ENCODE measurements around the gene OR2T29.
"Not testable (repeated sequence)": the region's sequence is repeated elsewhere in the genome, so short reads cannot be mapped to it uniquely, and the experiment has no call there.

Gene OR2T29

GRCh38 chr1:248562672-248563071 is at the start of gene OR2T29:
Gene OR2T29, minus strand, starts transcription at chr1:248562772. Its CDS starts 3,281 bp downstream, at chr1:248559491.
- not testable (repeated sequence) for H3K36me3 ChIP-seq (ENCODE audit: control insufficient read depth, insufficient read depth, low read length); H3K27ac ChIP-seq (ENCODE audit: low read depth, low read length); H3K27me3 ChIP-seq (ENCODE audit: control insufficient read depth, insufficient read depth, low read length); H3K9ac ChIP-seq (ENCODE audit: low read length); H3K4me3 ChIP-seq (ENCODE audit: low read length); H3K4me1 ChIP-seq (ENCODE audit: control insufficient read depth, insufficient read depth, low read length)

GRCh38 chr1:248611883-248612414 is 49.4 kb upstream of the OR2T29 start:
- Histone ChIP-seq H3K27me3 (ENCODE audit: control insufficient read depth, insufficient read depth, low read length) (no peaks in the 10 kb centered on the region), H3K27ac (ENCODE audit: low read depth, low read length) (no peak overlapping the region), H3K36me3 (ENCODE audit: control insufficient read depth, insufficient read depth, low read length) (no peaks in the 10 kb centered on the region), H3K4me1 (ENCODE audit: control insufficient read depth, insufficient read depth, low read length) (no peaks in the 10 kb centered on the region), H3K4me3 (ENCODE audit: low read length) (no peak overlapping the region), H3K9ac (ENCODE audit: low read length) (no peak overlapping the region)

GRCh38 chr1:248610301-248610700 is 47.7 kb upstream of the OR2T29 start:
- no peak overlapping the region for H3K4me3 ChIP-seq (ENCODE audit: low read length)
- no peaks in the 10 kb centered on the region for H3K27me3 ChIP-seq (ENCODE audit: control insufficient read depth, insufficient read depth, low read length)
- no peak overlapping the region for H3K27ac ChIP-seq (ENCODE audit: low read depth, low read length)
- no peaks in the 10 kb centered on the region for H3K36me3 ChIP-seq (ENCODE audit: control insufficient read depth, insufficient read depth, low read length)
- H3K4me1 ChIP-seq (ENCODE audit: control insufficient read depth, insufficient read depth, low read length), result no peaks in the 10 kb centered on the region
- H3K9ac ChIP-seq (ENCODE audit: low read length), result no peak overlapping the region

GRCh38 chr1:248599396-248599795 is 36.8 kb upstream of the OR2T29 start:
- Histone ChIP-seq H3K27ac (ENCODE audit: low read depth, low read length) (no peak overlapping the region), H3K9ac (ENCODE audit: low read length) (no peak overlapping the region), H3K4me1 (ENCODE audit: control insufficient read depth, insufficient read depth, low read length) (no peaks in the 10 kb centered on the region), H3K27me3 (ENCODE audit: control insufficient read depth, insufficient read depth, low read length) (no peaks in the 10 kb centered on the region), H3K36me3 (ENCODE audit: control insufficient read depth, insufficient read depth, low read length) (no peaks in the 10 kb centered on the region), H3K4me3 (ENCODE audit: low read length) (no peak overlapping the region)

GRCh38 chr1:248597589-248597988 is 35.0 kb upstream of the OR2T29 start, which contains the start of gene OR2T10:
Gene OR2T10, minus strand, starts transcription at chr1:248597700. Its CDS starts 3,932 bp downstream, at chr1:248593768.
- no peak within 1 kb of the TSS for H3K4me3 ChIP-seq (ENCODE audit: low read length)
- no peaks in the 10 kb centered on the region for H3K27me3 ChIP-seq (ENCODE audit: control insufficient read depth, insufficient read depth, low read length)
- no peak within 1 kb of the TSS for H3K9ac ChIP-seq (ENCODE audit: low read length)
- no peak within 1 kb of the TSS for H3K27ac ChIP-seq (ENCODE audit: low read depth, low read length)
- no peaks in the 10 kb centered on the region for H3K4me1 ChIP-seq (ENCODE audit: control insufficient read depth, insufficient read depth, low read length)
- H3K36me3 ChIP-seq (ENCODE audit: control insufficient read depth, insufficient read depth, low read length), result no peaks in the 10 kb centered on the region

- H3K9ac ChIP-seq (ENCODE audit: low read length), result no peak overlapping the region
- no peaks in the 10 kb centered on the region for H3K27me3 ChIP-seq (ENCODE audit: control insufficient read depth, insufficient read depth, low read length)
- no peaks in the 10 kb centered on the region for H3K36me3 ChIP-seq (ENCODE audit: control insufficient read depth, insufficient read depth, low read length)
- H3K4me3 ChIP-seq (ENCODE audit: low read length), result no peak overlapping the region
- no peak overlapping the region for H3K27ac ChIP-seq (ENCODE audit: low read depth, low read length)
- H3K4me1 ChIP-seq (ENCODE audit: control insufficient read depth, insufficient read depth, low read length), result no peaks in the 10 kb centered on the region
These were observed 34.0 kb upstream of the OR2T29 start for GRCh38 chr1:248596615-248597014.

GRCh38 chr1:248593226-248593625 is 30.7 kb upstream of the OR2T29 start:
- no peak overlapping the region for H3K27ac ChIP-seq (ENCODE audit: low read depth, low read length)
- no peaks in the 10 kb centered on the region for H3K27me3 ChIP-seq (ENCODE audit: control insufficient read depth, insufficient read depth, low read length)

GRCh38 chr1:248592655-248593054 is 30.1 kb upstream of the OR2T29 start:
- Histone ChIP-seq H3K9ac (ENCODE audit: low read length) (no peak overlapping the region), H3K36me3 (ENCODE audit: control insufficient read depth, insufficient read depth, low read length) (no peaks in the 10 kb centered on the region), H3K27ac (ENCODE audit: low read depth, low read length) (no peak overlapping the region), H3K27me3 (ENCODE audit: control insufficient read depth, insufficient read depth, low read length) (no peaks in the 10 kb centered on the region), H3K4me1 (ENCODE audit: control insufficient read depth, insufficient read depth, low read length) (no peaks in the 10 kb centered on the region), H3K4me3 (ENCODE audit: low read length) (no peak overlapping the region)

More at GRCh38 chr1:248593226-248593625, 30.7 kb upstream of the OR2T29 start:
- H3K36me3 ChIP-seq (ENCODE audit: control insufficient read depth, insufficient read depth, low read length), result no peaks in the 10 kb centered on the region
- H3K9ac ChIP-seq (ENCODE audit: low read length), result no peak overlapping the region
- H3K4me1 ChIP-seq (ENCODE audit: control insufficient read depth, insufficient read depth, low read length), result no peaks in the 10 kb centered on the region
- H3K4me3 ChIP-seq (ENCODE audit: low read length), result no peak overlapping the region

- Histone ChIP-seq H3K4me1 (ENCODE audit: control insufficient read depth, insufficient read depth, low read length) (no peaks in the 10 kb centered on the region), H3K9ac (ENCODE audit: low read length) (no peak overlapping the region), H3K27me3 (ENCODE audit: control insufficient read depth, insufficient read depth, low read length) (no peaks in the 10 kb centered on the region), H3K4me3 (ENCODE audit: low read length) (no peak overlapping the region), H3K36me3 (ENCODE audit: control insufficient read depth, insufficient read depth, low read length) (no peaks in the 10 kb centered on the region), H3K27ac (ENCODE audit: low read depth, low read length) (no peak overlapping the region)
These were observed 27.5 kb upstream of the OR2T29 start for GRCh38 chr1:248590055-248590454.

- Histone ChIP-seq H3K27me3 (ENCODE audit: control insufficient read depth, insufficient read depth, low read length) (no peaks in the 10 kb centered on the region), H3K9ac (ENCODE audit: low read length) (no peak overlapping the region), H3K36me3 (ENCODE audit: control insufficient read depth, insufficient read depth, low read length) (no peaks in the 10 kb centered on the region), H3K4me3 (ENCODE audit: low read length) (no peak overlapping the region), H3K4me1 (ENCODE audit: control insufficient read depth, insufficient read depth, low read length) (no peaks in the 10 kb centered on the region), H3K27ac (ENCODE audit: low read depth, low read length) (no peak overlapping the region)
These were observed 26.8 kb upstream of the OR2T29 start for GRCh38 chr1:248589334-248589733.

- Histone ChIP-seq H3K27me3 (ENCODE audit: control insufficient read depth, insufficient read depth, low read length) (no peaks in the 10 kb centered on the region), H3K36me3 (ENCODE audit: control insufficient read depth, insufficient read depth, low read length) (no peaks in the 10 kb centered on the region), H3K9ac (ENCODE audit: low read length) (no peak overlapping the region), H3K4me1 (ENCODE audit: control insufficient read depth, insufficient read depth, low read length) (no peaks in the 10 kb centered on the region), H3K4me3 (ENCODE audit: low read length) (no peak overlapping the region), H3K27ac (ENCODE audit: low read depth, low read length) (no peak overlapping the region)
These were observed 22.7 kb upstream of the OR2T29 start for GRCh38 chr1:248585266-248585665.

GRCh38 chr1:248576260-248576980 is 13.8 kb upstream of the OR2T29 start:
- Histone ChIP-seq H3K4me1 (ENCODE audit: control insufficient read depth, insufficient read depth, low read length) (no peaks in the 10 kb centered on the region), H3K4me3 (ENCODE audit: low read length) (no peak overlapping the region), H3K9ac (ENCODE audit: low read length) (no peak overlapping the region), H3K36me3 (ENCODE audit: control insufficient read depth, insufficient read depth, low read length) (no peaks in the 10 kb centered on the region), H3K27me3 (ENCODE audit: control insufficient read depth, insufficient read depth, low read length) (no peaks in the 10 kb centered on the region), H3K27ac (ENCODE audit: low read depth, low read length) (no peak overlapping the region)

GRCh38 chr1:248574657-248575056 is 12.1 kb upstream of the OR2T29 start, which contains the start of gene OR2T34:
Gene OR2T34, minus strand, starts transcription at chr1:248574757. Its CDS starts 0 bp downstream, at chr1:248574757.
- not testable (repeated sequence) for H3K9ac ChIP-seq (ENCODE audit: low read length); H3K27me3 ChIP-seq (ENCODE audit: control insufficient read depth, insufficient read depth, low read length); H3K36me3 ChIP-seq (ENCODE audit: control insufficient read depth, insufficient read depth, low read length); H3K27ac ChIP-seq (ENCODE audit: low read depth, low read length); H3K4me3 ChIP-seq (ENCODE audit: low read length); H3K4me1 ChIP-seq (ENCODE audit: control insufficient read depth, insufficient read depth, low read length)

Measured in rectal smooth muscle tissue (tissue), 1 donor.